Smooth muscle cell (in vitro differentiated cells): ENCODE results near the gene CDK15. TPM values are rescaled to one million over a fixed set of nuclear protein-coding genes. Genes with fewer than 3 reads are reported as not detected.
A peak's percentile ranks its signal among the peaks of the same experiment; 100 is the strongest.

Experiments used
- DNase-seq: peaks from one replicate; lab custom pipeline; 2025; ENCODE audit not compliant: unreplicated experiment; lab: John Stamatoyannopoulos, UW
- H2AFZ ChIP-seq: fragments of 200-600 bp; sonication (generic); 2 replicates; pipeline ENCODE4 v1.6.0; 2016; ENCODE audit warnings: antibody characterized with exemption, low read depth, mild to moderate bottlenecking
- H3F3A ChIP-seq: fragments of 200-600 bp; sonication (generic); 2 replicates; pipeline ENCODE4 v1.6.0; 2017; ENCODE audit warnings: antibody characterized with exemption, low read depth
- H3K27ac ChIP-seq: fragments of 200-600 bp; sonication (generic); 2 replicates; pipeline ENCODE4 v1.5.1; 2016; ENCODE audit warnings: low read depth, mild to moderate bottlenecking
- H3K27me3 ChIP-seq: fragments of 200-600 bp; sonication (generic); 2 replicates; pipeline ENCODE4 v1.6.1; 2016; ENCODE audit warnings: low read depth, mild to moderate bottlenecking
- H3K36me3 ChIP-seq: fragments of 200-600 bp; sonication (generic); 2 replicates; pipeline ENCODE4 v1.5.1; 2016; ENCODE audit warnings: low read depth
- H3K4me1 ChIP-seq: fragments of 200-600 bp; sonication (generic); 2 replicates; pipeline ENCODE4 v1.5.1; 2016; ENCODE audit warnings: low read depth
- H3K4me2 ChIP-seq: fragments of 200-600 bp; sonication (generic); 2 replicates; pipeline ENCODE4 v1.6.0; 2016; ENCODE audit warnings: mild to moderate bottlenecking
- H3K4me3 ChIP-seq: fragments of 200-600 bp; sonication (generic); 2 replicates; pipeline ENCODE4 v1.5.1; 2016; ENCODE audit warnings: mild to moderate bottlenecking
- H3K79me2 ChIP-seq: fragments of 200-600 bp; sonication (generic); 2 replicates; pipeline ENCODE4 v1.6.0; 2016; ENCODE audit warnings: low read depth, mild to moderate bottlenecking
- H3K9ac ChIP-seq: fragments of 200-600 bp; sonication (generic); 2 replicates; pipeline ENCODE4 v1.6.0; 2016; ENCODE audit warnings: low read depth
- H3K9me3 ChIP-seq: fragments of 200-600 bp; sonication (generic); replicated peaks from 2 replicates; pipeline ENCODE4 v1.5.1; 2016; ENCODE audit warnings: low read depth
- H4K20me1 ChIP-seq: fragments of 200-600 bp; sonication (generic); 2 replicates; pipeline ENCODE4 v1.6.0; 2016; ENCODE audit warnings: low read depth
- WGBS: methylation state at CpG from one replicate; pipeline ENCODE4 v1.1.7; 2016; ENCODE audit warnings: low lambda C conversion rate; 5-methylcytosine and 5-hydroxymethylcytosine counted together
- polyA plus RNA-seq: library from polyadenylated mRNA; unstranded; fragments of >200 nt; fragmentation: Nextera tagmentation; extraction: Ambion mirVana; gene quantifications from 2 replicates; pipeline ENCODE4 v1.2.1, GENCODE V29; 2016
- total RNA-seq: library from RNA; depleted of rRNA; stranded (reverse); fragments of >200 nt; gene quantifications from 2 replicates; pipeline ENCODE4 v1.2.3, GENCODE V29; 2014
- TF ChIP-seq, protein P1 (sequence below): fragments of 200-600 bp; sonication (generic); IDR thresholded peaks from 2 replicates; pipeline ENCODE4 v1.5.1; 2017; ENCODE audit warnings: borderline replicate concordance, mild to moderate bottlenecking, antibody characterized with exemption; ENCODE audit not compliant: insufficient read depth, poor library complexity, severe bottlenecking

CDK15 gene
- 0.40 and 2.2 TPM in 2 replicates for total RNA-seq
- polyA plus RNA-seq = 0.93 and 1.8 TPM in 2 replicates

DNA sequence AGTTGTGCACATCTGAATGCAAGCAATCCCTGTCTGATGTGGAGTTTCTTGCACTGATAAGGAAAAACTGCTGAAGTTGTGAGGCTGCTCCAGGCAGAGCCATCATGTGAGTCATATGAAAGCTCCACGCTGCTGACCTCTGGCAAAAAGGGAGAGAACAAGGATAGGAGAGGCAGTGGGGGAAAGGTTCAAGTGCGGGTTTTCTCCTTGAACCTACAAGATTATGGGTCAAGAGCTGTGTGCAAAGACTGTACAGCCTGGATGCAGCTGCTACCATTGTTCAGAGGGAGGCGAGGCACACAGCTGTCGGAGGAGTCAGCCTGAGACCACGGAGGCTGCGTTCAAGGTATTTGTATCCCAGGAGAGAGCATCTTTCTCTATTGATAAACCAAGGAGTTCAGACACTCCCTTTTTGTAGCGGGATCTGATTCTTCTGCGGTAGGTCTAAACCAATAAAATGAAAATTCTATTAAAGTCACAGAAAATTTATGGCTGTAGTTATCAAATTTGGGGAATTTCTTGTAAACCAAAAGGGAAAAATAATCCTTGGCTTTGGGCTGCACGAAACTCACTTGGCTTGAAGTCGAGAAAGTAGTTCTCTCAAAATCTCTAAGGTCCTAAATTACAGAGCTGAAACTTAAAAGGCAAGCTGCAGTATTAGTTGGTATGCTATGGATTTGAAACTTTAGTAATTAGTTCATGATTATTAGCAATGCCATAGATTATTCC, at the start of gene CDK15:
Gene CDK15, plus strand, starts transcription at position 96 of the 729 bp plus-strand sequence. Its CDS starts 128 bp downstream, at position 224.
- H3K9ac ChIP-seq = peak within 1 kb of the TSS; percentile 20

DNA sequence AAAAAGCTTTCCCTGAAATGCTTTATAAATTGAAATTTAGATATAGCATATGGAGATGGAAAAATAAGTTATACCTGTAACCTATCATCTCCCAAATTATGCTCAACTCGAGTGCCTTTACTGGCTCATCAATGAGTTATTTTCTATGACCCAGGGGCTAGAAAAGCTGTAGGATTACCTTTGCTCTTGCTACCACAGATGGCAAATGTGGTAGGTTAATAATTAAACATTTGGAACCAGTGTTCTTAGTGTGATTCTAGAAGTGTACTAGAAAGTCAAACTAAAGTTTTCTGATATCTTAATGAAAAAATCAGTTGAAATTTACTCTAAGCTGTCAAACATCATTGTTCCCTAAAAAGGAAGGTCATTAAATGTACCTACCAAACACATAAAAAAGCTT, 48.1 kb upstream of the CDK15 start:
- Histone ChIP-seq H3K4me1 (no peaks in the 10 kb centered on the region), H3K27me3 (no peaks in the 10 kb centered on the region), H3K36me3 (peaks cover 16% of the 10 kb centered on the region), H3K9ac (no peak overlapping the region), H3K79me2 (no peaks in the 10 kb centered on the region), H3F3A (no peaks in the 10 kb centered on the region), H3K9me3 (no peaks in the 10 kb centered on the region), H3K4me2 (no peak overlapping the region), H3K4me3 (no peak overlapping the region), H3K27ac (no peak overlapping the region), H4K20me1 (peaks cover 8% of the 10 kb centered on the region), H2AFZ (no peak overlapping the region)
- TF ChIP-seq, protein P1, sequence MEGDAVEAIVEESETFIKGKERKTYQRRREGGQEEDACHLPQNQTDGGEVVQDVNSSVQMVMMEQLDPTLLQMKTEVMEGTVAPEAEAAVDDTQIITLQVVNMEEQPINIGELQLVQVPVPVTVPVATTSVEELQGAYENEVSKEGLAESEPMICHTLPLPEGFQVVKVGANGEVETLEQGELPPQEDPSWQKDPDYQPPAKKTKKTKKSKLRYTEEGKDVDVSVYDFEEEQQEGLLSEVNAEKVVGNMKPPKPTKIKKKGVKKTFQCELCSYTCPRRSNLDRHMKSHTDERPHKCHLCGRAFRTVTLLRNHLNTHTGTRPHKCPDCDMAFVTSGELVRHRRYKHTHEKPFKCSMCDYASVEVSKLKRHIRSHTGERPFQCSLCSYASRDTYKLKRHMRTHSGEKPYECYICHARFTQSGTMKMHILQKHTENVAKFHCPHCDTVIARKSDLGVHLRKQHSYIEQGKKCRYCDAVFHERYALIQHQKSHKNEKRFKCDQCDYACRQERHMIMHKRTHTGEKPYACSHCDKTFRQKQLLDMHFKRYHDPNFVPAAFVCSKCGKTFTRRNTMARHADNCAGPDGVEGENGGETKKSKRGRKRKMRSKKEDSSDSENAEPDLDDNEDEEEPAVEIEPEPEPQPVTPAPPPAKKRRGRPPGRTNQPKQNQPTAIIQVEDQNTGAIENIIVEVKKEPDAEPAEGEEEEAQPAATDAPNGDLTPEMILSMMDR = no peak
- no peak for DNase-seq
- 37% methylated on average over 1 of the region's 1 CpG for WGBS

More for the DNA sequence above, at the start of gene CDK15:
- peak within 1 kb of the TSS; percentile 69 for H3K4me2 ChIP-seq
- TF ChIP-seq, protein P1 = no peak
- peak within 1 kb of the TSS; percentile 64 for H3K27ac ChIP-seq
- peaks cover 13% of the 10 kb centered on the region for H3F3A ChIP-seq
- no peaks in the 10 kb centered on the region for H3K9me3 ChIP-seq
- H3K4me3 ChIP-seq = peak within 1 kb of the TSS; percentile 25
- WGBS = 55% methylated on average over 10 of the region's 10 CpGs
- H3K36me3 ChIP-seq = no peaks in the 10 kb centered on the region
- peaks cover 17% of the 10 kb centered on the region for H3K4me1 ChIP-seq
- peak within 1 kb of the TSS; percentile 40 for H2AFZ ChIP-seq
- no peaks in the 10 kb centered on the region for H4K20me1 ChIP-seq
- no peaks in the 10 kb centered on the region for H3K27me3 ChIP-seq
- DNase-seq = no peak
- H3K79me2 ChIP-seq = no peaks in the 10 kb centered on the region

DNA sequence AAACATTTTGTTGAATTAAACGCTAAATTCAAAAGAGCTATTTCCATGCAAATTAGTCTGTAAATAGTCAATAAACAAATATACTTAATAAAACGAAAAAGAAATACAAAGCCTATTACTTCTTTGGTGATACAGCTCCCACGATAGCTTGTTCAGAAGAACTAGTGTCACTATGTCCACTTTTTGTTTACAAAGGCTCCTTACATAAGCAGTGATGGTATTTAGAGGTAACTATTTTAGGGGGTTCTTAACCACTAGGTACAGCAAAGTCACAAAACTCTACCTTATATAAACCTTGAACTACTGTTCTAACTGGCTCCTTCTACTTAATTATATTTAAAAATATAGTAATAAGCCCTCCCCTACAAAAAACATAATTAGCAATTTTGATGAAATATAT, 47.5 kb upstream of the CDK15 start:
- H4K20me1 ChIP-seq = peaks cover 11% of the 10 kb centered on the region
- 91% methylated on average over 3 of the region's 3 CpGs for WGBS
- no peak overlapping the region for H2AFZ ChIP-seq
- no peak overlapping the region for H3K9ac ChIP-seq
- DNase-seq = no peak
- no peak overlapping the region for H3K4me2 ChIP-seq
- H3K27me3 ChIP-seq = no peaks in the 10 kb centered on the region
- H3K9me3 ChIP-seq = no peaks in the 10 kb centered on the region
- H3K27ac ChIP-seq = no peak overlapping the region
- H3K4me3 ChIP-seq = no peak overlapping the region
- TF ChIP-seq, protein P1 = no peak
- H3K36me3 ChIP-seq = peaks cover 16% of the 10 kb centered on the region
- no peaks in the 10 kb centered on the region for H3K4me1 ChIP-seq
- H3F3A ChIP-seq = no peaks in the 10 kb centered on the region
- no peaks in the 10 kb centered on the region for H3K79me2 ChIP-seq

DNA sequence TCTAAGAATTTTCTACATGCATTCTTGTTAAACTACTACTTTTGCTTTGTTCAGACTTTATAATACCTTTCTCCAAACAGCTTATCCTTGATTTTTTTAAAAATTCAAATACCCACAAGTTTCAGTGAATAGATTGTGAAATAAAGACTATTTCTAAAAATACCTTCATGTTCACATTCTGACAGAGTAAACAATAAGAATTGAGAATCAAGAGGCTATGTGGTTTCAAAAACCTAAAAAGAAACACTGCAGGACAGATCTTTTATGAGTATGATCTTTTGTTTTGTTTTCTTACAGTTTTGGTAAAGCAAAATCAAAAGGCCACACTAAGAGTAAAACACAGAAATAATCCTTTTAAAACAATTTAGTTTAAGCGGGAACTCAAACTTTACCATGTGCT, 46.8 kb upstream of the CDK15 start:
- TF ChIP-seq, protein P1 = no peak
- Histone ChIP-seq H3K9me3 (no peaks in the 10 kb centered on the region), H3K9ac (no peak overlapping the region), H3F3A (no peaks in the 10 kb centered on the region), H3K4me1 (no peaks in the 10 kb centered on the region), H3K4me2 (no peak overlapping the region), H4K20me1 (peaks cover 8% of the 10 kb centered on the region), H3K79me2 (no peaks in the 10 kb centered on the region), H3K36me3 (peaks cover 16% of the 10 kb centered on the region), H2AFZ (no peak overlapping the region), H3K27me3 (no peaks in the 10 kb centered on the region), H3K4me3 (no peak overlapping the region), H3K27ac (no peak overlapping the region)
- 100% methylated on average over 1 of the region's 1 CpG for whole genome bisulfite sequencing
- DNase-seq = no peak
